Left ventricle myocardium inferior (tissue), 1 donor: ENCODE measurements around the gene UGGT1. TPM values are rescaled to one million over a fixed set of nuclear protein-coding genes. Genes with fewer than 3 reads are reported as not detected.

Source experiments
- DNase-seq: peaks from one replicate; pipeline ENCODE4 v3.0.0-alpha.2; 2020
- H3K27ac ChIP-seq: fragments of 200-600 bp; replicated peaks from 2 replicates; pipeline ENCODE4 v1.8.0; 2021
- H3K27me3 ChIP-seq: fragments of 200-600 bp; 2 replicates; pipeline ENCODE4 v1.8.0; 2021; ENCODE audit warnings: low read depth
- H3K36me3 ChIP-seq: fragments of 200-600 bp; 2 replicates; pipeline ENCODE4 v1.8.0; 2021
- H3K4me1 ChIP-seq: fragments of 200-600 bp; 2 replicates; pipeline ENCODE4 v1.8.0; 2021
- H3K4me3 ChIP-seq: fragments of 200-600 bp; 2 replicates; pipeline ENCODE4 v1.8.0; 2021; ENCODE audit warnings: mild to moderate bottlenecking, moderate library complexity
- H3K9me3 ChIP-seq: fragments of 200-600 bp; replicated peaks from 2 replicates; pipeline ENCODE4 v1.8.0; 2021
- intact Hi-C: fragments of 100-400 bp; cut with micrococcal nuclease; formaldehyde crosslinking; loops from one replicate; pipeline ENCODE4 v1.11.0; 2022
- total RNA-seq: library from RNA; stranded (reverse); fragmentation: NEBNext Ultra II Directional; extraction: Animal tissue kit (Norgen Biotek cat#: 25700); gene quantifications from one replicate; pipeline ENCODE4 v1.2.1, GENCODE V29; 2021
- TF ChIP-seq, protein P1 (sequence below): fragments of 200-600 bp; IDR thresholded peaks from 2 replicates; pipeline ENCODE4 v1.8.0; 2021; ENCODE audit warnings: antibody characterized with exemption, mild to moderate bottlenecking, borderline replicate concordance
- donor health status: DM: no; HTN: yes; CAD: no; lungs with severe emphysema.

Gene UGGT1
- total RNA-seq, 1 donor from 2014 or later: 30.3 TPM

DNA sequence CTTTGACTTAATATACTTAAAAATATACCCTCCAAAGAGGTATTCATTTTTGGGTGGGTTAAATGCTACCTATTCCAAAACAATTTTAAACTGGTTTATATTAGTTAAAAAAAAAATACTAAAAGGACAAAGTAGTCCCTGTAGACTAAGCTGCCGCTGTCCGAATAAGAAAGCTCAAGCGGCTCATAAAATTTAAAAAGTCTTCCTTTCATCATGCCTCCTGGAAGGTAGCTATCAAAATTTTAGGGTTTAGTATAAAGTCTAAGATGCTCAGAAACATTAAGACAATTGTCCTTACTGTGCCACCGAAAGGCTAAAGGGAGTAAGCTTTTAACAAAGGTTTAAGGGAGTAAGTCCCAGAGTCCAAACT, 440 bp upstream of the UGGT1 start:
- Histone ChIP-seq H3K9me3 (no peaks in the 10 kb centered on the region), H3K4me3 (peak overlapping the region; percentile 95), H3K27ac (peak overlapping the region; percentile 88), H3K27me3 (no peaks in the 10 kb centered on the region), H3K36me3 (peaks cover 4% of the 10 kb centered on the region), H3K4me1 (peaks cover 27% of the 10 kb centered on the region)
- no peak for DNase-seq
- intact Hi-C loops: loop anchor here (10.0 kb wide), 1 partner anchor 206 kb away; the partner anchor contains the start of gene AMMECR1L
- TF ChIP-seq, protein P1, sequence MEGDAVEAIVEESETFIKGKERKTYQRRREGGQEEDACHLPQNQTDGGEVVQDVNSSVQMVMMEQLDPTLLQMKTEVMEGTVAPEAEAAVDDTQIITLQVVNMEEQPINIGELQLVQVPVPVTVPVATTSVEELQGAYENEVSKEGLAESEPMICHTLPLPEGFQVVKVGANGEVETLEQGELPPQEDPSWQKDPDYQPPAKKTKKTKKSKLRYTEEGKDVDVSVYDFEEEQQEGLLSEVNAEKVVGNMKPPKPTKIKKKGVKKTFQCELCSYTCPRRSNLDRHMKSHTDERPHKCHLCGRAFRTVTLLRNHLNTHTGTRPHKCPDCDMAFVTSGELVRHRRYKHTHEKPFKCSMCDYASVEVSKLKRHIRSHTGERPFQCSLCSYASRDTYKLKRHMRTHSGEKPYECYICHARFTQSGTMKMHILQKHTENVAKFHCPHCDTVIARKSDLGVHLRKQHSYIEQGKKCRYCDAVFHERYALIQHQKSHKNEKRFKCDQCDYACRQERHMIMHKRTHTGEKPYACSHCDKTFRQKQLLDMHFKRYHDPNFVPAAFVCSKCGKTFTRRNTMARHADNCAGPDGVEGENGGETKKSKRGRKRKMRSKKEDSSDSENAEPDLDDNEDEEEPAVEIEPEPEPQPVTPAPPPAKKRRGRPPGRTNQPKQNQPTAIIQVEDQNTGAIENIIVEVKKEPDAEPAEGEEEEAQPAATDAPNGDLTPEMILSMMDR: no peak

DNA sequence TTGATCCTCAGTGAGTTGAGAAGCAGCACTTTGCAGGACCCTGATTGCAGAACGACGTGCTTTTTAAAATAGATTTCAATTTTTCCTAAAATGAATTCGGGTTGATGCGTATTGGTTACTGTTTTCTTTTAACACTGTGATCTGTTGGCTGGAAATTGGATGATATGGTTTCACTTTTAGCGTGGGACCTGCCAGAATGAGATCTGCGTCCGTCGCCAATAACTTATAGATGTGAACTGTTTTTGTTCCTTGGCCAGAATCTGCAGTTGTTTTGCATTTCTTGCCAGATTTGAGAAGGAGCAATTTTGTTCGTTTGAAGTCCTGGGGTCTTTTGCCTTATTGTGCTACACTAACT, 703 bp downstream of the UGGT1 start:
- Histone ChIP-seq H3K4me1 (peaks cover 35% of the 10 kb centered on the region), H3K9me3 (no peaks in the 10 kb centered on the region), H3K4me3 (peak overlapping the region; percentile 95), H3K27me3 (no peaks in the 10 kb centered on the region), H3K27ac (peak overlapping the region; percentile 88), H3K36me3 (peaks cover 4% of the 10 kb centered on the region)
- intact Hi-C loops: loop anchor here (10.0 kb wide), 1 partner anchor 207 kb away; the partner anchor contains the start of gene AMMECR1L
- TF ChIP-seq, protein P1: no peak
- DNase-seq: no peak

DNA sequence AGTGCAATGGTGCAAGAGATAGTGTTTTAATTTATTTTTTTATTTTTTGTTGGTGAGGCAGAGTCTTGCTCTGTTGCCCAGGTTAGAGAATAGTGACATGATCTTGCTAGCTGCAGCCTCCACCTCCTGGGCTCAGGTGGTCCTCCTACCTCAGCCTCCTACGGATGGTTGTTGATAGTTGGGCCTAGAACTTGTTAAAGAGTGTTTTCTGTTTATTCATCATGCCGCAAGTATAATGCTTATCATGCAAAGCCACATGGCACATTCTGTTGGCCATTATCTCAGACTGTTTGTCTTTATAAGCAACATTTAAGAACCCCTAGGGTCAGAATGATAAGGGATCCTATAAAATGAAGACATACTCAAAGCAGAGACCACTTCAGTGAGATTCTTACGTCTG, 1.7 kb downstream of the UGGT1 start:
- H3K27me3 ChIP-seq: no peaks in the 10 kb centered on the region
- peaks cover 7% of the 10 kb centered on the region for H3K36me3 ChIP-seq
- no peaks in the 10 kb centered on the region for H3K9me3 ChIP-seq
- DNase-seq: no peak
- no peak overlapping the region for H3K27ac ChIP-seq
- intact Hi-C loops: loop anchor here (10.0 kb wide), 1 partner anchor 208 kb away; the partner anchor contains the start of gene AMMECR1L
- peaks cover 35% of the 10 kb centered on the region for H3K4me1 ChIP-seq
- no peak overlapping the region for H3K4me3 ChIP-seq
- TF ChIP-seq, protein P1: no peak

DNA sequence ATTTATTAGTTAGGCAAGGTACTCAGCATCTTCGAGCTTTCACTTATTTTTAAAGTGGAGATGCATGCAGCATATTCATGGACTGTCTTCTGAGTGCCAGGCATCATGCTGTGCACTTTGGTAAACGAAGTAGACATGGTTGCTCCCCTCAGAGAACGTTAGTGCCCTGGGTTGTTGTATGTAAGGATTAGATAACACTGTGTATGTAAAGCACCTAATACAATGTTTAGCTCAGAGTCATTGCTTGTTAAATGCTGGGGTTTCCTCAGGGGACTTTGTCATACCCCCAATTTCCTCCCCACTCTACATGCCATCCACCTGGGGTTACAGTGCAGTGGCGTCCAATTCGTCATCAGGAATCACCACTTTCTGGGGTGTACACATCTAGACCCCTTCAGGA, 2.8 kb downstream of the UGGT1 start:
- H3K36me3 ChIP-seq: peaks cover 17% of the 10 kb centered on the region
- H3K27me3 ChIP-seq: no peaks in the 10 kb centered on the region
- H3K4me1 ChIP-seq: peaks cover 35% of the 10 kb centered on the region
- no peaks in the 10 kb centered on the region for H3K9me3 ChIP-seq
- TF ChIP-seq, protein P1: no peak
- intact Hi-C loops: loop anchor here (10.0 kb wide), 1 partner anchor 209 kb away; the partner anchor contains the start of gene AMMECR1L
- H3K4me3 ChIP-seq: no peak overlapping the region
- no peak for DNase-seq
- H3K27ac ChIP-seq: no peak overlapping the region

DNA sequence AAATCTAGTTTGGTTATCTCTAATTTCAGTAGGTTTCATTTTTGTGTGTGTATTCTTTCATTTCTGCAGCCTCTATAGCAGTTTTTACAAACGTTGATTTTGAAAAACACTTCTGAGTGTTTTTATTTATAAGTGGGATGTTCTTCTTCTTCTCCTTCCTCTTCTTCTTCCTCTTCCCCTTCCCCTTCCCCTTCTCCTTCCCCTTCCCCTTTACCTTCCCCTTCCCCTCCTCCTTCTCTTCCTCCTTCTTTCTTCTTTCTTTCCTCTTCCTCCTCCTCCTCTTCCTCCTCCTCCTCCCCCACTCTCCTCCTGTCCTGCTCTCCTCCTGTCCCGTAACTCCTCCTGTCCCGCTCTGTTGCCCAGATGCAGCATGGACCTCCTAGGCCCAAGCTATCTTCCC, 4.2 kb downstream of the UGGT1 start:
- intact Hi-C loops: loop anchor here (10.0 kb wide), 1 partner anchor 210 kb away; the partner anchor contains the start of gene AMMECR1L
- Histone ChIP-seq H3K9me3 (no peaks in the 10 kb centered on the region), H3K36me3 (peaks cover 26% of the 10 kb centered on the region), H3K27me3 (no peaks in the 10 kb centered on the region), H3K4me3 (no peak overlapping the region), H3K27ac (no peak overlapping the region), H3K4me1 (peaks cover 33% of the 10 kb centered on the region)
- DNase-seq: no peak
- TF ChIP-seq, protein P1: no peak
